PC-3 (cell line): Measurements from ENCODE around the gene DLG4. TPM values are rescaled to one million over a fixed set of nuclear protein-coding genes. Genes with fewer than 3 reads are reported as not detected.

Experiments
- ATAC-seq: fragments of 200-7000 bp; cut with Tn5 transposase; 2 replicates; pipeline ENCODE4 v1.9.1; 2020; ENCODE audit warnings: mild to moderate bottlenecking, moderate library complexity
- BruUV-seq: library from RNA; stranded (reverse); fragments of 400-500 nt; replicated peaks from 2 replicates; lab custom pipeline; 2021; lab: Mats Ljungman, UMichigan
- CTCF ChIA-PET: fragments of 300-600 bp; sonication (Branson Sonifier 250); formaldehyde crosslinking; loops from one replicate; lab custom pipeline; 2022; ENCODE audit warnings: antibody characterized with exemption; lab: Charles Lee
- POLR2A ChIA-PET: fragments of 300-600 bp; sonication (Branson Sonifier 250); formaldehyde crosslinking; loops from one replicate; lab custom pipeline; 2022; ENCODE audit warnings: antibody characterized with exemption; ENCODE audit not compliant: unreplicated experiment; lab: Charles Lee
- DNase-seq: peaks from one replicate; pipeline ENCODE4 v3.0.0-alpha.2; 2015
- H2AFZ ChIP-seq: fragments of 300-600 bp; sonication (generic); 2 replicates; pipeline ENCODE4 v1.6.0; 2016; ENCODE audit warnings: antibody characterized with exemption, low read length
- H3F3A ChIP-seq: fragments of 300-600 bp; sonication (generic); one replicate; pipeline ENCODE4 v1.6.0; 2017; ENCODE audit warnings: antibody characterized with exemption, low read length, control low read depth, mild to moderate bottlenecking; ENCODE audit not compliant: unreplicated experiment
- H3K27ac ChIP-seq: fragments of 300-600 bp; sonication (generic); 2 replicates; pipeline ENCODE4 v1.5.1; 2016; ENCODE audit warnings: mild to moderate bottlenecking, low read length
- H3K27me3 ChIP-seq: fragments of 300-600 bp; sonication (generic); 2 replicates; pipeline ENCODE4 v1.6.1; 2016; ENCODE audit warnings: low read length, mixed read lengths
- H3K36me3 ChIP-seq: fragments of 300-600 bp; sonication (generic); 2 replicates; pipeline ENCODE4 v1.6.1; 2016; ENCODE audit warnings: low read depth, mixed run types, low read length, mixed read lengths
- H3K4me1 ChIP-seq: fragments of 300-600 bp; sonication (generic); 2 replicates; pipeline ENCODE4 v1.5.1; 2016; ENCODE audit warnings: low read length; ENCODE audit not compliant: insufficient read depth
- H3K4me2 ChIP-seq: fragments of 300-600 bp; sonication (generic); 2 replicates; pipeline ENCODE4 v1.6.0; 2016; ENCODE audit warnings: low read length
- H3K4me3 ChIP-seq: fragments of 300-600 bp; sonication (generic); 2 replicates; pipeline ENCODE4 v1.5.1; 2016; ENCODE audit warnings: mild to moderate bottlenecking, low read length, mixed read lengths
- H3K79me2 ChIP-seq: fragments of 300-600 bp; sonication (generic); 2 replicates; pipeline ENCODE4 v1.6.1; 2017; ENCODE audit warnings: low read length, mixed read lengths
- H3K9ac ChIP-seq: fragments of 300-600 bp; sonication (generic); 2 replicates; pipeline ENCODE4 v1.6.0; 2016; ENCODE audit warnings: mild to moderate bottlenecking, low read length
- H3K9me2 ChIP-seq: fragments of 300-600 bp; sonication (generic); replicated peaks from 2 replicates; pipeline ENCODE4 v1.6.1; 2016; ENCODE audit warnings: mixed run types, low read length, mixed read lengths
- H3K9me3 ChIP-seq: fragments of 300-600 bp; sonication (generic); 2 replicates; pipeline ENCODE4 v1.6.1; 2016; ENCODE audit warnings: low read length, mixed read lengths
- H4K20me1 ChIP-seq: fragments of 300-600 bp; sonication (generic); 2 replicates; pipeline ENCODE4 v1.6.1; 2016; ENCODE audit warnings: low read length, mixed read lengths
- EZH2 ChIP-seq: fragments of 300-600 bp; sonication (generic); IDR thresholded peaks from one replicate; pipeline ENCODE4 v1.6.1; 2017; ENCODE audit warnings: antibody characterized with exemption, mild to moderate bottlenecking, low read length; ENCODE audit not compliant: unreplicated experiment
- EZH2phosphoT487 ChIP-seq: fragments of 300-600 bp; sonication (generic); IDR thresholded peaks from 2 replicates; pipeline ENCODE4 v1.6.1; 2018; ENCODE audit warnings: mild to moderate bottlenecking, antibody characterized with exemption, low read length, borderline replicate concordance
- intact Hi-C: fragments of 100-400 bp; cut with micrococcal nuclease; formaldehyde crosslinking; loops from 2 replicates; pipeline ENCODE4 v1.9.0; 2023
- total RNA-seq: library from RNA; depleted of rRNA; stranded (reverse); fragments of >200 nt; gene quantifications from 2 replicates; pipeline ENCODE4 v1.2.3, GENCODE V29; 2014
- TF ChIP-seq, protein P1 (sequence below): fragments of 300-600 bp; sonication (generic); conservative IDR thresholded peaks from 2 replicates; pipeline ENCODE4 v1.5.1; 2017; ENCODE audit warnings: antibody characterized with exemption, low read depth, mild to moderate bottlenecking, low read length

DLG4 gene
- total RNA-seq, 1 experiment from 2014 or later: 6.5 TPM

DNA sequence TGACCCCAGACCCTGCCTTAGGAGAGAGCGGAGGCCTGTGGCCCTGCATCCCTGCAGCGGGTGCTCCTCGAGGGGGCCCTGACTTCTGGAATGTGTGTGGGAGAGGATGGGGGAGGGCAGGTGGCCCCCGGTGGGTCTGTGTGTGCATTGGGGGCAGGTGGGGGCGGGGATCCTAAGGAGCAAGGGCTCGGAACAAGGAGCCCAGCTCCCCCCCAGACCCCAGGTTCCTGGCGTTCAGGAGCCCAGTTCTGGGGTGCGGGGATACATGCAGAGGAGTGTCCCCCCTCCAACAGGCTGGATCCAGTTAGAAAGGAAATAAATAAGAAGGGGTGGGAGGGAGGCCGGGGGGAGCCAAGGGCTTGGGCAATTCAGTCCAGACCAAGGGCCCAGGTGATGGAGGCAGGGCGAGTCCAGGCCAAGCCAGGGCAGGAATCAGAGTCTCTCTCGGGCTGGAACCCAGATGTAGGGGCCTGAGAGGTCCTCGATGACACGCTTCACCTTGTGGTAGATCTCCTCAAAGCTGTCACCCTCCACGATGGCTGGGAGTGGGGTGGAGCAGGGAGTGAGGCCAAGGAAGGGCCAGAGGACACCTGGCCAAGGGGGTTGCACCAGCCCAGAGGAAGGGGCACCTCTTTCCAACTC is 29.2 kb downstream of the DLG4 start:
- no peak overlapping the region for H2AFZ ChIP-seq
- BruUV-seq: no TSS peak
- CTCF ChIA-PET: no interaction called here

DNA sequence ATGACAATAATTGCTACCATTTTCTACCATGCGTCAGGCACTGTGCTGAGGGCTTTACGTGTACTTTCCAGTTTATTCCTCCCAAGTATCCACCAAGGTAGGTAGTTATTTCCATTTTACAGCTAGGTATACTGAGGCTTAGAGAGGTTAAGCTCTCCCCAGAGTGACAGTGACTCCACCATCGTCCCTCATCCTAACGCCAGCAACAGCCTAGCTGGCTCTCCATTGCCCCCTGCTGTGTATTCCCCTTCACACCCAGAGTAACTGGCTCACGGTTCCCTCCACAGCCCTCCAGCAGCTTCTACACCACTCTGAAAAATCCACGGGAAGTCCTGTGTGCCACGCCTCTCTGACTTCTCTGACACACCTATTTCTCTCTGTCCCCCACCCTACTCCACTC is 33.4 kb downstream of the DLG4 start:
- intact Hi-C loops: no loop called here
- no peaks in the 10 kb centered on the region for H3F3A ChIP-seq
- H4K20me1 ChIP-seq: no peaks in the 10 kb centered on the region
- no peak overlapping the region for H2AFZ ChIP-seq
- no peaks in the 10 kb centered on the region for H3K27me3 ChIP-seq
- no peaks in the 10 kb centered on the region for H3K79me2 ChIP-seq
- no peaks in the 10 kb centered on the region for H3K9me2 ChIP-seq
- no TSS peak for BruUV-seq
- ChIA-PET CTCF (no interaction called here), POLR2A (no interaction called here)
- no peak overlapping the region for H3K4me2 ChIP-seq
- H3K9ac ChIP-seq: no peak overlapping the region
- H3K4me3 ChIP-seq: no peak overlapping the region
- no peak for ATAC-seq
- TF ChIP-seq, protein P1, sequence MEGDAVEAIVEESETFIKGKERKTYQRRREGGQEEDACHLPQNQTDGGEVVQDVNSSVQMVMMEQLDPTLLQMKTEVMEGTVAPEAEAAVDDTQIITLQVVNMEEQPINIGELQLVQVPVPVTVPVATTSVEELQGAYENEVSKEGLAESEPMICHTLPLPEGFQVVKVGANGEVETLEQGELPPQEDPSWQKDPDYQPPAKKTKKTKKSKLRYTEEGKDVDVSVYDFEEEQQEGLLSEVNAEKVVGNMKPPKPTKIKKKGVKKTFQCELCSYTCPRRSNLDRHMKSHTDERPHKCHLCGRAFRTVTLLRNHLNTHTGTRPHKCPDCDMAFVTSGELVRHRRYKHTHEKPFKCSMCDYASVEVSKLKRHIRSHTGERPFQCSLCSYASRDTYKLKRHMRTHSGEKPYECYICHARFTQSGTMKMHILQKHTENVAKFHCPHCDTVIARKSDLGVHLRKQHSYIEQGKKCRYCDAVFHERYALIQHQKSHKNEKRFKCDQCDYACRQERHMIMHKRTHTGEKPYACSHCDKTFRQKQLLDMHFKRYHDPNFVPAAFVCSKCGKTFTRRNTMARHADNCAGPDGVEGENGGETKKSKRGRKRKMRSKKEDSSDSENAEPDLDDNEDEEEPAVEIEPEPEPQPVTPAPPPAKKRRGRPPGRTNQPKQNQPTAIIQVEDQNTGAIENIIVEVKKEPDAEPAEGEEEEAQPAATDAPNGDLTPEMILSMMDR: no peak
- H3K9me3 ChIP-seq: no peaks in the 10 kb centered on the region
- DNase-seq: no peak
- no peaks in the 10 kb centered on the region for H3K36me3 ChIP-seq
- H3K4me1 ChIP-seq: no peaks in the 10 kb centered on the region
- no peak overlapping the region for H3K27ac ChIP-seq

More for the DNA sequence above, 29.2 kb downstream of the DLG4 start:
- Histone ChIP-seq H3K79me2 (no peaks in the 10 kb centered on the region), H3K9ac (no peak overlapping the region), H3F3A (no peaks in the 10 kb centered on the region), H3K9me3 (no peaks in the 10 kb centered on the region), H4K20me1 (no peaks in the 10 kb centered on the region), H3K36me3 (no peaks in the 10 kb centered on the region), H3K27me3 (no peaks in the 10 kb centered on the region), H3K9me2 (no peaks in the 10 kb centered on the region), H3K27ac (no peak overlapping the region), H3K4me1 (no peaks in the 10 kb centered on the region), H3K4me2 (no peak overlapping the region), H3K4me3 (no peak overlapping the region)
- intact Hi-C loops: no loop called here
- TF ChIP-seq EZH2: no peak
- TF ChIP-seq, protein P1: no peak
- TF ChIP-seq EZH2phosphoT487: no peak
- no peak for DNase-seq
- POLR2A ChIA-PET: no interaction called here
- no peak for ATAC-seq

DNA sequence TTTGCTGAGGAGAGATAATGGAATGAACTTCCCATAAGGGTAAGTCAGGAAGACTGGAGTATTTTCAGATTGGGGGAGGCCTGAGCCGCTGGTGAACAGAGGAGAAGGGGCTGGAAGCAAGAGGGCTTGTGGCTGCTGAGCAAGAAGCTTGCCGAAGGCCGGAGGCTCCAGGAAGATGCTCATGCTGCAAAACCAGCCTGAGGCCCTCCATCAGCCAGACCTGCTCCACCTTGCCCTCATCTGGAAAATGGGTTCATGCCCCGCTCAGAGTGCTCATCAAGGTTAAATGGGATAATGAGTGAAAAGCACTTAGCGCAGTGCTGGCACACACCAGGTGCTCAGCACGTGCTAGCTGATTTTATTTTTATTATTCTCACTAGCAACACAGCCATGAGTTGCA is 35.0 kb downstream of the DLG4 start:
- H3K36me3 ChIP-seq: no peaks in the 10 kb centered on the region
- no peaks in the 10 kb centered on the region for H4K20me1 ChIP-seq
- H3K9me3 ChIP-seq: no peaks in the 10 kb centered on the region
- H3K9me2 ChIP-seq: no peaks in the 10 kb centered on the region
- no peak overlapping the region for H3K27ac ChIP-seq
- H3K9ac ChIP-seq: no peak overlapping the region
- BruUV-seq: no TSS peak
- no peaks in the 10 kb centered on the region for H3K79me2 ChIP-seq
- H3K4me2 ChIP-seq: no peak overlapping the region
- intact Hi-C loops: no loop called here
- CTCF ChIA-PET: no interaction called here
- no peak overlapping the region for H2AFZ ChIP-seq
- TF ChIP-seq EZH2phosphoT487 (no peak), EZH2 (no peak)
- TF ChIP-seq, protein P1: no peak
- no peaks in the 10 kb centered on the region for H3K27me3 ChIP-seq
- no peak for ATAC-seq
- H3F3A ChIP-seq: no peaks in the 10 kb centered on the region
- no peak for DNase-seq
- POLR2A ChIA-PET: no interaction called here
- no peaks in the 10 kb centered on the region for H3K4me1 ChIP-seq
- H3K4me3 ChIP-seq: no peak overlapping the region
